Tibial nerve (tissue), 3 donors: ENCODE measurements around the gene GNG12.

Experiments used
- CTCF ChIP-seq, 5 experiments: fragments of 200-600 bp in 3 of 5; fragments of 450-650 bp in 2 of 5; sonication (generic) in 3 of 5; IDR thresholded peaks; one replicate each; pipeline ENCODE4 v1.5.1; 2016 to 2019; ENCODE audit warnings: antibody characterized with exemption in 5 of 5, mild to moderate bottlenecking in 3 of 5, moderate library complexity in 2 of 5
- POLR2A ChIP-seq, 2 donors: fragments of 450-650 bp; IDR thresholded peaks; one replicate each; pipeline ENCODE4 v1.6.1; 2017; ENCODE audit warnings: antibody characterized with exemption in 2 of 2, mild to moderate bottlenecking in 2 of 2, moderate library complexity in 2 of 2

- TF ChIP-seq CTCF (IDR thresholded peaks at IDR 0.05) (no peak), POLR2A (IDR thresholded peaks at IDR 0.05) (no peak)
Observed at GRCh38 chr1:67700220-67700619, 133.0 kb downstream of the GNG12 start.
